NCI-H460 (cell line): Measurements from ENCODE around the gene GLI3. TPM values are rescaled to one million over a fixed set of nuclear protein-coding genes. Genes with fewer than 3 reads are reported as not detected.

ENCODE experiments used
- DNase-seq: peaks from one replicate; pipeline ENCODE4 v3.0.0-alpha.2; 2016; ENCODE audit warnings: low read depth; ENCODE audit errors: extremely low read depth
- total RNA-seq: library from RNA; depleted of rRNA; stranded (reverse); fragments of >200 nt; shearing (Covaris generic); gene quantifications from 2 replicates; pipeline ENCODE4 v1.2.3, GENCODE V29; 2014

GLI3 gene
- total RNA-seq, 1 experiment from 2014 or later = 3.0 TPM

GRCh38 chr7:42237811-42238541, 967 bp upstream of the GLI3 start:
- no peak for DNase-seq

GRCh38 chr7:42236266-42236975, 588 bp downstream of the GLI3 start:
- DNase-seq = peak; percentile 29

GRCh38 chr7:42235741-42236161, 1.3 kb downstream of the GLI3 start:
- DNase-seq = no peak

- no peak for DNase-seq
These were observed 2.3 kb downstream of the GLI3 start for GRCh38 chr7:42234736-42235135.

GRCh38 chr7:42233695-42234331, 3.2 kb downstream of the GLI3 start:
- no peak for DNase-seq

GRCh38 chr7:42233171-42233570, 3.8 kb downstream of the GLI3 start:
- DNase-seq = no peak

GRCh38 chr7:42232275-42232674, 4.7 kb downstream of the GLI3 start:
- no peak for DNase-seq

GRCh38 chr7:42231043-42231787, 5.8 kb downstream of the GLI3 start:
- DNase-seq = no peak

GRCh38 chr7:42227936-42228591, 8.9 kb downstream of the GLI3 start:
- DNase-seq = no peak

- no peak for DNase-seq
These were observed 9.5 kb downstream of the GLI3 start for GRCh38 chr7:42227541-42227935.

- no peak for DNase-seq
These were observed 10.0 kb downstream of the GLI3 start for GRCh38 chr7:42227021-42227420.

GRCh38 chr7:42226354-42226941, 10.6 kb downstream of the GLI3 start:
- no peak for DNase-seq

- no peak for DNase-seq
These were observed 12.5 kb downstream of the GLI3 start for GRCh38 chr7:42224391-42225003.

GRCh38 chr7:42222891-42223290, 14.1 kb downstream of the GLI3 start:
- DNase-seq = no peak

GRCh38 chr7:42222125-42222524, 14.9 kb downstream of the GLI3 start:
- DNase-seq = no peak

- no peak for DNase-seq
These were observed 15.7 kb downstream of the GLI3 start for GRCh38 chr7:42221304-42221703.

- DNase-seq = no peak
These were observed 17.6 kb downstream of the GLI3 start for GRCh38 chr7:42219447-42219846.

GRCh38 chr7:42218248-42218647, 18.8 kb downstream of the GLI3 start:
- DNase-seq = no peak

GRCh38 chr7:42217548-42217947, 19.5 kb downstream of the GLI3 start:
- no peak for DNase-seq

- no peak for DNase-seq
These were observed 20.0 kb downstream of the GLI3 start for GRCh38 chr7:42217053-42217452.
